GM12891 (cell line): ENCODE data around the gene PIP4K2B.

Experiments used
- PAX5 ChIP-seq: IDR thresholded peaks from 2 replicates; pipeline ENCODE4 v1.6.1; 2011; ENCODE audit warnings: low read length, moderate library complexity, mild to moderate bottlenecking; ENCODE audit not compliant: insufficient read depth, severe bottlenecking
- POLR2A ChIP-seq: IDR thresholded peaks from 2 replicates; pipeline ENCODE4 v1.6.1; 2011; ENCODE audit warnings: low read depth, low read length, control low read depth
- POLR2AphosphoS5 ChIP-seq: IDR thresholded peaks from 2 replicates; pipeline ENCODE4 v1.6.1; 2011; ENCODE audit warnings: low read depth, low read length, control low read depth
- POU2F2 ChIP-seq: IDR thresholded peaks from 2 replicates; pipeline ENCODE4 v1.6.1; 2011; ENCODE audit warnings: low read depth, mild to moderate bottlenecking, control low read depth, low read length, moderate library complexity
- SPI1 ChIP-seq: IDR thresholded peaks from 2 replicates; pipeline ENCODE4 v1.6.1; 2011; ENCODE audit warnings: low read depth, low read length, control low read depth
- TAF1 ChIP-seq: IDR thresholded peaks from 2 replicates; pipeline ENCODE4 v1.6.1; 2011; ENCODE audit warnings: low read depth, low read length, control low read depth

DNA sequence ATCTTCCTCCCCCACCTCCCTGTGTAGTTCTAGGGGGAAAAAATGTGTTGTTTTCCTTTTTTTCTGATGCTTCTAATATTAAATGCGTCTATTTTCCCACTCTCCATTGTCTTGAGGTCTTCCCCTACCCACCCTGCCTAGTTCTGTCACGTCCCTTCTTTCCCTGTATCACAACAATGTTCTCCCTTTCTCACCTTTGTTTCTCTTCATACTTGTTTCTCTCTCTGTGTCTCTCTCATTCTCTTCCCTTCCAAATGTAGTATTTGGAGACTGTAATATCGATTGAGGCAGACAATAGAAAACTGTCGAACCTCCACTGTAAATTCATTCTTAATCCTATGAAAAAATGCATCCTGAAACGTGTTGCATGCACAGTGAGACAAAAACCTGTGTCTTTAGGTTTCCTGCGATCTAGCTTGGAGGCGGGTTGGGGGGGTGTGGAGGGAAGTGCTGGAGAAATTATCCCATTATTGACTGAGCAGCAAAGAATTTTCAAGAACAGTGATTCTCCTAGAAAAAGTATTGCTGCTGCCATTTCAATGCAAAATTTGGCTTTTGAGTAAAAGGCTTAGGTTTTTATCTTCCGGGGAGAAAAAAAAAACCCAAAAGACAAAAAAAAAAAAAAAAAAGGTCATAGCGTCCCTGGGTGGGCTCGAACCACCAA is 48.1 kb downstream of the PIP4K2B start:
- TF ChIP-seq POLR2A, result no peak
- TF ChIP-seq POLR2AphosphoS5, result no peak
- TF ChIP-seq TAF1, result no peak
- TF ChIP-seq POU2F2, result no peak
- TF ChIP-seq PAX5, result no peak
- TF ChIP-seq SPI1, result no peak
